Parathyroid adenoma (tissue), 2 donors: Measurements from ENCODE around the gene DSCAML1.

ENCODE experiments used
- H2AFZ ChIP-seq: fragments of 300-600 bp; sonication (generic); one replicate; pipeline ENCODE4 v1.7.0; 2017; ENCODE audit warnings: antibody characterized with exemption, mild to moderate bottlenecking
- H3K27ac ChIP-seq: fragments of 300-600 bp; sonication (generic); one replicate; pipeline ENCODE4 v1.7.0; 2017
- H3K27me3 ChIP-seq: fragments of 300-600 bp; sonication (generic); one replicate; pipeline ENCODE4 v1.7.0; 2017; ENCODE audit warnings: low read length; ENCODE audit not compliant: control insufficient read depth, insufficient read depth
- H3K36me3 ChIP-seq: fragments of 300-600 bp; sonication (generic); one replicate; pipeline ENCODE4 v1.7.0; 2017; ENCODE audit warnings: low read length; ENCODE audit not compliant: control insufficient read depth, insufficient read depth
- H3K4me1 ChIP-seq: fragments of 300-600 bp; sonication (generic); one replicate; pipeline ENCODE4 v1.7.0; 2017; ENCODE audit warnings: control low read depth
- H3K4me2 ChIP-seq: fragments of 300-600 bp; sonication (generic); one replicate; pipeline ENCODE4 v1.7.0; 2017; ENCODE audit warnings: low read length
- H3K4me3 ChIP-seq: fragments of 300-600 bp; sonication (generic); one replicate; pipeline ENCODE4 v1.7.0; 2017; ENCODE audit warnings: low read depth, low read length
- H3K79me2 ChIP-seq: fragments of 300-600 bp; sonication (generic); one replicate; pipeline ENCODE4 v1.7.0; 2017; ENCODE audit warnings: control low read depth
- H3K9ac ChIP-seq: fragments of 300-600 bp; sonication (generic); one replicate; pipeline ENCODE4 v1.7.0; 2017; ENCODE audit warnings: mild to moderate bottlenecking
- H3K9me3 ChIP-seq: fragments of 300-600 bp; sonication (generic); one replicate; pipeline ENCODE4 v1.7.0; 2017; ENCODE audit warnings: low read length; ENCODE audit not compliant: control insufficient read depth
- TF ChIP-seq, protein P1 (sequence below): fragments of 300-600 bp; sonication (generic); IDR thresholded peaks from one replicate; pipeline ENCODE4 v1.7.0; 2017; ENCODE audit warnings: antibody characterized with exemption, mild to moderate bottlenecking
- donor health status: primary hyperparathyroidism.

Gene DSCAML1

DNA sequence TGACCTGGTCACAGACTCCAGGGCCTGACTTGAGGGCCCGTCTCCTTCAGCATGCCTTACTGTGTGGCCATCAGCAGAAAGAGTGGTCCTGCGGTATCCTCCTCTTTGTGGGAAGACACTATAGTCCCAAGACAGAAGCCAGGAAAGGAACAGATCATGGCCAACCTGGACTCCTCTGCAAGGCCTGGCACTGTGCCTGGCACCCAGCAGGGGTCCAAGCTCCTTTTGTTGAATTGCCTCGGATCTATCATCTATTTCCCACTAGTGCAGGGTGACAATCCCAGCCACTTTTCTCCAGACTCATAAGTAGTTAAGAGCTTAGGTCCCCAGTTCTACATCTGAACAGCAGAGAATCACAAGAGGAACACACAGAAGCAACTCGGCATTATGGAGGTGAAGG, 27.0 kb downstream of the DSCAML1 start:
- no peak overlapping the region for H3K27ac ChIP-seq
- no peaks in the 10 kb centered on the region for H3K4me1 ChIP-seq
- H3K79me2 ChIP-seq: no peaks in the 10 kb centered on the region
- H3K9ac ChIP-seq: no peak overlapping the region
- no peaks in the 10 kb centered on the region for H3K9me3 ChIP-seq
- no peak overlapping the region for H3K4me3 ChIP-seq
- H3K27me3 ChIP-seq: no peaks in the 10 kb centered on the region
- no peaks in the 10 kb centered on the region for H3K36me3 ChIP-seq
- H2AFZ ChIP-seq: no peak overlapping the region
- TF ChIP-seq, protein P1, sequence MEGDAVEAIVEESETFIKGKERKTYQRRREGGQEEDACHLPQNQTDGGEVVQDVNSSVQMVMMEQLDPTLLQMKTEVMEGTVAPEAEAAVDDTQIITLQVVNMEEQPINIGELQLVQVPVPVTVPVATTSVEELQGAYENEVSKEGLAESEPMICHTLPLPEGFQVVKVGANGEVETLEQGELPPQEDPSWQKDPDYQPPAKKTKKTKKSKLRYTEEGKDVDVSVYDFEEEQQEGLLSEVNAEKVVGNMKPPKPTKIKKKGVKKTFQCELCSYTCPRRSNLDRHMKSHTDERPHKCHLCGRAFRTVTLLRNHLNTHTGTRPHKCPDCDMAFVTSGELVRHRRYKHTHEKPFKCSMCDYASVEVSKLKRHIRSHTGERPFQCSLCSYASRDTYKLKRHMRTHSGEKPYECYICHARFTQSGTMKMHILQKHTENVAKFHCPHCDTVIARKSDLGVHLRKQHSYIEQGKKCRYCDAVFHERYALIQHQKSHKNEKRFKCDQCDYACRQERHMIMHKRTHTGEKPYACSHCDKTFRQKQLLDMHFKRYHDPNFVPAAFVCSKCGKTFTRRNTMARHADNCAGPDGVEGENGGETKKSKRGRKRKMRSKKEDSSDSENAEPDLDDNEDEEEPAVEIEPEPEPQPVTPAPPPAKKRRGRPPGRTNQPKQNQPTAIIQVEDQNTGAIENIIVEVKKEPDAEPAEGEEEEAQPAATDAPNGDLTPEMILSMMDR: no peak
- no peak overlapping the region for H3K4me2 ChIP-seq

DNA sequence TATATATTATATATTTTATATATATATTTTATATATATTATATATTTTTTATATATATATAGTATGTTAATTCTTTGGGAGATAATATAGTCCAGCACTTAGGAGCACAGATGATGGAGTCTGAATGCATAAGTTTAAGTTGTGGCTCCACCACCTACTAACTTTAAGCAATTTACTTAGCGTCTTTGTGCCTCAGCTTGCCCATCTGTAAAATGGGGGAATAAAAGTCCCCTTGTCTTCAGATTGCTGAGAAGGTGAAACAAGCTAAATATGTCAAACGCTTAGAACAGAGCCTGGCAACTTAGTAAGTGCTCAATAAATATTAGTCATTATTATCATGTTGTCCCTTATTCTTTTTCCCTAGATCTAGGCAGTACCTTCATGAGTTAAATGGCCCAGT, 27.5 kb downstream of the DSCAML1 start:
- no peak overlapping the region for H3K27ac ChIP-seq
- H3K4me3 ChIP-seq: no peak overlapping the region
- H3K27me3 ChIP-seq: no peaks in the 10 kb centered on the region
- H3K9ac ChIP-seq: no peak overlapping the region
- H3K79me2 ChIP-seq: no peaks in the 10 kb centered on the region
- H3K36me3 ChIP-seq: no peaks in the 10 kb centered on the region
- H3K9me3 ChIP-seq: no peaks in the 10 kb centered on the region
- TF ChIP-seq, protein P1: no peak
- no peak overlapping the region for H3K4me2 ChIP-seq
- H2AFZ ChIP-seq: no peak overlapping the region
- no peaks in the 10 kb centered on the region for H3K4me1 ChIP-seq

DNA sequence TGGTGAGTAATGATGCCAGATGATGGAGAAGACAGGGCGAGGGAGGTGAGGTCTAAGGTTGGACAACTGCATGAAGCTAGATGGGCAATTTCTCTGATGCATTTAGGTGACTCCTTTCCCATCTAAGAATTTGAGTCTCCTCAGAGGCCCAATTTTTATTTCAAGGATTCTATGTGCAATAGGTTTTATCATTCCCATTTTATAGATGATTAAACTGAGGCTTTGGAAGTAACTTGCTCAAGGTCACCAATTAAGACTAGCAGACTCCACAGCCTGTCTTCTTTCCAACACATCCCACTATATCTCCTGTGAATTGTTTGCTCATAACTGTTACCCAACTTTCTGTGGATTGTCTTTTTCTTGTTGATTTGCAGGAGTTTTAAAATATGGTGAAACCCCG, 28.5 kb downstream of the DSCAML1 start:
- H3K4me3 ChIP-seq: no peak overlapping the region
- no peaks in the 10 kb centered on the region for H3K4me1 ChIP-seq
- no peaks in the 10 kb centered on the region for H3K9me3 ChIP-seq
- no peak overlapping the region for H3K4me2 ChIP-seq
- TF ChIP-seq, protein P1: no peak
- no peak overlapping the region for H3K27ac ChIP-seq
- H3K79me2 ChIP-seq: no peaks in the 10 kb centered on the region
- H3K9ac ChIP-seq: no peak overlapping the region
- H2AFZ ChIP-seq: no peak overlapping the region
- no peaks in the 10 kb centered on the region for H3K27me3 ChIP-seq
- no peaks in the 10 kb centered on the region for H3K36me3 ChIP-seq

DNA sequence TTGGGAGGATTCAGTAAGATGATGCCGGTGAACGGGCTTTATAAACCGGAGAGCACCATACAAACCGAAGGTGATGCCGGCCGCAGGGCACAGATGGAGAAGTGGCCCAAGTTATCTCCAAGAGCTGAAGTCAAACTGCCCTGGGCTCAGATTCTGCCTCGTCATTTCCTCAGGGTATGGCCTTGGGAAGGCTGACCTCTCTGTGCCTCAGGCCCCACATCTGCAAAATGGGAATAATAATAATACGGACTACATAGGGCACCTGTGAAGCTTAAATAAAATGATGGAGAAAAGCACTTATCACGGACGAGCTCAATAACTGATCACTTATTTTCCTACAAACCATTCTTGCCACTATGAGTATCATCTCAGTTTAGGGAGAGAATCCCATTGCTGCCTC, 29.9 kb downstream of the DSCAML1 start:
- Histone ChIP-seq H3K27me3 (no peaks in the 10 kb centered on the region), H3K4me3 (no peak overlapping the region), H3K4me2 (no peak overlapping the region), H3K27ac (no peak overlapping the region), H3K9me3 (no peaks in the 10 kb centered on the region), H3K36me3 (no peaks in the 10 kb centered on the region), H2AFZ (no peak overlapping the region), H3K9ac (no peak overlapping the region), H3K4me1 (no peaks in the 10 kb centered on the region), H3K79me2 (no peaks in the 10 kb centered on the region)
- TF ChIP-seq, protein P1: no peak

DNA sequence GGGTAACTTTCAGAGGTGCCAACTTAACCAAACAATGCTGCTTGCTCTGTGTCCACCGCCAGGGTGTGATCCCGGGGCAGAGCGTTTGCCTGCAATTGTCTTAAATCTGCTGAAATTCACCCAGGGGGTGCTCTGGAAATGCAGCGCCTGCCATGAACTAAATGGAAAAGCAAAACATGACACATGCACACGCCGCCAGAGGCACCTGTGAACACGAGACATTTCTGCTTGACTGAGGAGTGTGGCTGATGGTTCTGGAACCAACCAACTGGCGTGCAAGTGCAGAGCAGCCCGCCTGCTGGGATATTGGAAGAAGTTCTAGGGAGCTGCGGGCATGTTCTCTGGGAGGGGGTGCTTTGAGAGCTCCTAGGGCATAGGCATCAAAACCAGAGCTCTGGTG, 30.4 kb downstream of the DSCAML1 start:
- no peaks in the 10 kb centered on the region for H3K79me2 ChIP-seq
- H3K27ac ChIP-seq: no peak overlapping the region
- H3K4me3 ChIP-seq: no peak overlapping the region
- H3K36me3 ChIP-seq: no peaks in the 10 kb centered on the region
- H2AFZ ChIP-seq: no peak overlapping the region
- TF ChIP-seq, protein P1: no peak
- no peaks in the 10 kb centered on the region for H3K9me3 ChIP-seq
- H3K4me1 ChIP-seq: no peaks in the 10 kb centered on the region
- H3K27me3 ChIP-seq: no peaks in the 10 kb centered on the region
- H3K9ac ChIP-seq: no peak overlapping the region
- H3K4me2 ChIP-seq: no peak overlapping the region
